Breast epithelium (tissue), 3 donors: ENCODE data around the gene CHCHD6.

Source experiments
- CTCF ChIP-seq, 3 donors: fragments of 450-650 bp; IDR thresholded peaks; one replicate each; pipeline ENCODE4 v1.5.1; 2016 to 2017; ENCODE audit warnings: antibody characterized with exemption in 3 of 3, mild to moderate bottlenecking in 3 of 3, moderate library complexity in 3 of 3
- POLR2A ChIP-seq: fragments of 450-650 bp; IDR thresholded peaks from one replicate; pipeline ENCODE4 v1.6.1; 2016; ENCODE audit warnings: antibody characterized with exemption, mild to moderate bottlenecking, moderate library complexity

GRCh38 chr3:126958638-126959085 is 254.6 kb downstream of the CHCHD6 start:
- no peak for TF ChIP-seq CTCF (IDR thresholded peaks at IDR 0.05)
- no peak for TF ChIP-seq POLR2A
